Peyer's patch (tissue), 4 donors: ENCODE measurements around the gene VAV2.

Experiments used
- POLR2A ChIP-seq, 2 donors: fragments of 450-650 bp; IDR thresholded peaks; one replicate each; pipeline ENCODE4 v1.5.1; 2017; ENCODE audit warnings: antibody characterized with exemption in 2 of 2, mild to moderate bottlenecking in 2 of 2, moderate library complexity in 2 of 2
- TF ChIP-seq, protein P1 (sequence below), 6 experiments: fragments of 450-650 bp in 4 of 6; fragments of 200-600 bp in 2 of 6; sonication (generic) in 1 of 6; IDR thresholded peaks; one replicate each; pipeline ENCODE4 v1.5.1; 2017 to 2019; ENCODE audit warnings: antibody characterized with exemption in 6 of 6, mild to moderate bottlenecking in 3 of 6, moderate library complexity in 1 of 6

DNA sequence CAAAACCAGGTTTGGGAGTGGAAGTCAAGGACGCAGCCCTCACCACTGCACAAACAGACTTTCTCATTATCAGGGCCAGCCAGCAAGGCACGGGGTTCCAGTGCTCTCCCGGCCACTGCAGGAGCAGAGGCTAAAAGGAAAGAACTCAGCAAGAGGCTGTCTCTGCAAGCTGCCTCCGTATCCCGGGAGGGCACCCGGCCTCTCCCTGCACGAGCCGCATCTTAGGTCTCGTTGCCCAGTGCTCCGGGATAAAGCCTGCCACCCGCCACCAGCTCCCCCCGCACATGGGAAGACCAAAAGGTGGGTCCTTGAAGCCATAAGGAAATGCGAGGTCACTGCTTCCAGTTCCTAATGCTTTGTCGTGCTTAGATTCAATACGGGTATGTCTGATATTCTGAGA, 136.8 kb downstream of the VAV2 start:
- TF ChIP-seq, protein P1, sequence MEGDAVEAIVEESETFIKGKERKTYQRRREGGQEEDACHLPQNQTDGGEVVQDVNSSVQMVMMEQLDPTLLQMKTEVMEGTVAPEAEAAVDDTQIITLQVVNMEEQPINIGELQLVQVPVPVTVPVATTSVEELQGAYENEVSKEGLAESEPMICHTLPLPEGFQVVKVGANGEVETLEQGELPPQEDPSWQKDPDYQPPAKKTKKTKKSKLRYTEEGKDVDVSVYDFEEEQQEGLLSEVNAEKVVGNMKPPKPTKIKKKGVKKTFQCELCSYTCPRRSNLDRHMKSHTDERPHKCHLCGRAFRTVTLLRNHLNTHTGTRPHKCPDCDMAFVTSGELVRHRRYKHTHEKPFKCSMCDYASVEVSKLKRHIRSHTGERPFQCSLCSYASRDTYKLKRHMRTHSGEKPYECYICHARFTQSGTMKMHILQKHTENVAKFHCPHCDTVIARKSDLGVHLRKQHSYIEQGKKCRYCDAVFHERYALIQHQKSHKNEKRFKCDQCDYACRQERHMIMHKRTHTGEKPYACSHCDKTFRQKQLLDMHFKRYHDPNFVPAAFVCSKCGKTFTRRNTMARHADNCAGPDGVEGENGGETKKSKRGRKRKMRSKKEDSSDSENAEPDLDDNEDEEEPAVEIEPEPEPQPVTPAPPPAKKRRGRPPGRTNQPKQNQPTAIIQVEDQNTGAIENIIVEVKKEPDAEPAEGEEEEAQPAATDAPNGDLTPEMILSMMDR (IDR thresholded peaks at IDR 0.05) = no peak
- TF ChIP-seq POLR2A (IDR thresholded peaks at IDR 0.05) = no peak
